ENCODE measurements around the gene SRGAP1. TPM values are rescaled to one million over a fixed set of nuclear protein-coding genes. Genes with fewer than 3 reads are reported as not detected.
"Not testable (repeated sequence)": the region's sequence is repeated elsewhere in the genome, so short reads cannot be mapped to it uniquely, and the experiment has no call there.

Gene SRGAP1
- total RNA-seq, 6 donors from 2014 or later, result 4.7 to 36.7 (median 14.0) TPM

DNA sequence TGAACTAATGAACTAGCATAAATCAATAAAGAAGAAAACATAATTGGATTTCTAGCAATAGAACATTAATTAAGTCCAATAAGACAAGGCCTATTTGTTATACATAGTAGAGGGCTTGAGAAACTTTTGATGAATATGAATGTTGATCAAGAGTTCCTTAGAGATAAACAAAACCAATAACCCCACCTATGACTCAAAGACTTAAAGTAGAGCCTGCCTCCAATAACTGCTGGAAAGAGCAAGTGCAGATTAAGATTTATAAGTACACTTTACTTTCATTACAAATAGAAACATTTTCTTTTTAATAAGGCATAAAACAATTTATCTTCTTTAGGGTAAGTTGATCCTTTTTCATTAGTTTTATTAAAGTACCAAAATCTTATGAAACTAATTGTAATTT, 185.7 kb downstream of the SRGAP1 start:
- DNase-seq, result no peak
- Histone ChIP-seq H3K9me3 (no peaks in the 10 kb centered on the region), H3K4me3 (no peak overlapping the region), H3K36me3 (no peaks in the 10 kb centered on the region), H3K4me1 (no peaks in the 10 kb centered on the region), H3K27me3 (no peaks in the 10 kb centered on the region), H3K27ac (no peak overlapping the region)
- no peak for ATAC-seq (ENCODE audit: low FRiP score in 2 of 2)
- no peak for TF ChIP-seq EP300 (IDR thresholded peaks at IDR 0.05)
- TF ChIP-seq, protein P1, sequence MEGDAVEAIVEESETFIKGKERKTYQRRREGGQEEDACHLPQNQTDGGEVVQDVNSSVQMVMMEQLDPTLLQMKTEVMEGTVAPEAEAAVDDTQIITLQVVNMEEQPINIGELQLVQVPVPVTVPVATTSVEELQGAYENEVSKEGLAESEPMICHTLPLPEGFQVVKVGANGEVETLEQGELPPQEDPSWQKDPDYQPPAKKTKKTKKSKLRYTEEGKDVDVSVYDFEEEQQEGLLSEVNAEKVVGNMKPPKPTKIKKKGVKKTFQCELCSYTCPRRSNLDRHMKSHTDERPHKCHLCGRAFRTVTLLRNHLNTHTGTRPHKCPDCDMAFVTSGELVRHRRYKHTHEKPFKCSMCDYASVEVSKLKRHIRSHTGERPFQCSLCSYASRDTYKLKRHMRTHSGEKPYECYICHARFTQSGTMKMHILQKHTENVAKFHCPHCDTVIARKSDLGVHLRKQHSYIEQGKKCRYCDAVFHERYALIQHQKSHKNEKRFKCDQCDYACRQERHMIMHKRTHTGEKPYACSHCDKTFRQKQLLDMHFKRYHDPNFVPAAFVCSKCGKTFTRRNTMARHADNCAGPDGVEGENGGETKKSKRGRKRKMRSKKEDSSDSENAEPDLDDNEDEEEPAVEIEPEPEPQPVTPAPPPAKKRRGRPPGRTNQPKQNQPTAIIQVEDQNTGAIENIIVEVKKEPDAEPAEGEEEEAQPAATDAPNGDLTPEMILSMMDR (IDR thresholded peaks at IDR 0.05), result no peak
- no peak for TF ChIP-seq POLR2A (IDR thresholded peaks at IDR 0.05)
- TF ChIP-seq POLR2AphosphoS5 (IDR thresholded peaks at IDR 0.05), result no peak

DNA sequence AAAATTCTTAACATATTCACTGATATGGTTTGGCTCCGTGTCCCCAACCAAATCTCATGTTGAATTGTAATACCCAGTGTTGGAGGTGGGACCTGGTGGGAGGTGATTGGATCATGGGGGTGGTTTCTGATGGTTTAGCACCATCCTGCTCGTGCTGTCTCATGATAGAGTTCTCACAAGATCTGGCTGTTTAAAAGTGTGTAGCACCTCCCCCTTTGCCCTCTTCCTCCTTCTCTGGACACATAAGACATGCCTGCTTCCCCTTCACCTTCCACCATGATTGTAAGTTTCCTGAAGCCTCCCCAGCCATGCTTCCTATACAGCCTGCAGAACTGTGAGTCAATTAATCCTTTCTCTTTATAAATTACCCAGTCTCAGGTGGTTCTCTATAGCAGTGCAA, 189.6 kb downstream of the SRGAP1 start:
- not testable (repeated sequence) for ATAC-seq (ENCODE audit: low FRiP score in 2 of 2); H3K36me3 ChIP-seq; H3K4me3 ChIP-seq; DNase-seq; H3K4me1 ChIP-seq; H3K27me3 ChIP-seq; H3K9me3 ChIP-seq; H3K27ac ChIP-seq
- 81 to 95% methylated on average over 2 of the region's 2 CpGs for WGBS, 2 donors

DNA sequence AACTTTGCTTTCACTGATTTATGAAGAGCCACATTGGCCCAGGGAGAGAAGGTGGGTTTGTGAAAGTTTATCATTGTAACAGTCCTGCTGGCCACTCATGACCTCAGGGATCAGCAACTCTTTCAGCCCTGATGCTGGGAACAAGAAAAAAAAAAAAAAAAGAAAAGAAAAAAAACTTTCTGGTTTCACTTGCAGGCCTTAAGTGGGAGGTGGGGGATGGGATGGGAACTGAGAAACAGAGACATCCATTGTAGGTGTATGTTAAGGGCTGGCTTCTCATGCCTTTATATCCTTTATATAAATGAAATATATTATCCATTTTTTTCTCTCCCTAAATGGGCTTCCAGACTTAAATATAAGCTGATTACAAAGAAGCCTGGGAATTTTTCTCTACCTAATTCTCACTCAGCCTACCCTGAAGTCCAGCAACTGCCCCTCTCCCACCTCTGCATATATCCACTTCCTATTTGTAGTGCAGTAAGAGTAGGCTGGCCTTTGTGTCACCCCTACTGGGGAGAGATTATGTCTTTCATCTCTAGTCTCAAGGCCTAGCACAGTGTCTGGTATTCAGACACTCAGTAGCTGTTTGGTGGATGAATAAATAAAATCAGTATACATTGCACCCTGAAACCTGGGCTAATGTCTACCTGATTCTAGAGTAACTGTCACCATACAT, 190.5 kb downstream of the SRGAP1 start:
- Histone ChIP-seq H3K27me3 (no peaks in the 10 kb centered on the region), H3K4me1 (peaks cover 0 to 10% (median 5%) of the 10 kb centered on the region in 4 donors), H3K36me3 (no peaks in the 10 kb centered on the region), H3K4me3 (no peak overlapping the region), H3K9me3 (no peaks in the 10 kb centered on the region), H3K27ac (no peak overlapping the region)
- DNase-seq (no peak), ATAC-seq (ENCODE audit: low FRiP score in 2 of 2) (no peak)
- TF ChIP-seq, protein P1 (IDR thresholded peaks at IDR 0.05), result no peak
- TF ChIP-seq POLR2A (IDR thresholded peaks at IDR 0.05) (no peak), POLR2AphosphoS5 (IDR thresholded peaks at IDR 0.05) (no peak), EP300 (IDR thresholded peaks at IDR 0.05) (no peak)

DNA sequence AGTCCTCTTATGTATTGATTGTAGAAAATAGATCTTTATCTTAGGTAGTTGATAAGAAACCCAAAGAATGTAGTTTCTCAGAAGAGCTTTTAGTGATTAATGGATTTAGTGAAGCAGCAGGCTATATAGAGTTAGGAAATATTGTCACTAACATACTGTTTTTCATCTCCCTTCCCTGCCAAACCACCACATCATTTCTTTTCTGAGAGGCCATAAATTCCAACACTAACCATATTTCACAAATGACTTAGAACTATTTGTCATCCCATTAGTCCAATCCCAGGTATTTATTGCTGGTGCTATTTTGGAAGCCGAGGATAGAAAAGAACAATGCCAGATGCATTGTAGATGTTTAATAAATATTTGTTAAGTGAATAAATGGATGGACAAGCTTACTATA, 191.9 kb downstream of the SRGAP1 start:
- DNase-seq (no peak), ATAC-seq (ENCODE audit: low FRiP score in 2 of 2) (no peak)
- TF ChIP-seq POLR2AphosphoS5 (IDR thresholded peaks at IDR 0.05) (no peak), POLR2A (IDR thresholded peaks at IDR 0.05) (no peak), EP300 (IDR thresholded peaks at IDR 0.05) (no peak)
- TF ChIP-seq, protein P1 (IDR thresholded peaks at IDR 0.05), result no peak
- Histone ChIP-seq H3K27ac (no peak overlapping the region), H3K4me1 (peaks cover 0 to 10% (median 5%) of the 10 kb centered on the region in 4 donors), H3K4me3 (no peak overlapping the region), H3K27me3 (no peaks in the 10 kb centered on the region), H3K36me3 (no peaks in the 10 kb centered on the region), H3K9me3 (no peaks in the 10 kb centered on the region)
- 62 to 84% methylated on average over 1 of the region's 1 CpG for WGBS, 2 donors

DNA sequence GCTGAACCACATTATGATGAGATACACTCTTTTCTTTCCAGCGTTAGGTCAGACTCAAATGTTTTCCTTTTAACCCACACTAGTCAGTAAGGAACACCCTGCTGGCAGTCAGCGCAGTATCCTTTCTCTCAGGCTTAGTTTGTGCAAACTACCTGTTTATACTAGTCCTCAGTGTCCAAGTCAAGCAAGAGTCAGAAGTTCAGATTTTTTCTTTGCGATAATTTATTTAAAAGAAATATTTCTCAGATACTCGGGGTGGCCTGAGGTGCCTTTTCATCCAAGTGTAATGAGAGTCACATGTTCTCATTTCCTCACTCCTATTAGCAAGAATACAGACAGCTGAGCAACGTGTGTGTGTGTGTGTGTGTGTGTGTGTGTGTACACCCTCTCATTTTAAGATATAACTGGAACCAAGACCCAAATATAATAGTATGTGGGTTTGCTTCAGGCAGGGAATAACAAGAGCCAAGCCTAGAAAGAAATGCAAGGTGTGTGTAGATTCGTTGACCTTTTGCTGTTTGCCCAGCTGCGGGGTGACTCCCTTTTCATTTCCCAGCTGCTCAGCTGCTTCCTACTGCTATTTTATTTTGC, 194.9 kb downstream of the SRGAP1 start:
- WGBS, 2 donors, result 25 to 33% methylated on average over 7 of the region's 7 CpGs
- ATAC-seq (ENCODE audit: low FRiP score in 2 of 2) (peak; percentile 37 to 71), DNase-seq (no peak)
- Histone ChIP-seq H3K9me3 (no peaks in the 10 kb centered on the region), H3K27me3 (no peaks in the 10 kb centered on the region), H3K4me3 (no peak overlapping the region), H3K36me3 (no peaks in the 10 kb centered on the region), H3K27ac (no peak overlapping the region), H3K4me1 (peaks cover 0 to 10% (median 5%) of the 10 kb centered on the region in 4 donors)
- TF ChIP-seq, protein P1 (IDR thresholded peaks at IDR 0.05), result no peak
- no peak for TF ChIP-seq POLR2AphosphoS5 (IDR thresholded peaks at IDR 0.05)
- no peak for TF ChIP-seq EP300 (IDR thresholded peaks at IDR 0.05)
- no peak for TF ChIP-seq POLR2A (IDR thresholded peaks at IDR 0.05)

Measured in upper lobe of left lung (tissue), 6 donors.